GM12801 (cell line): ENCODE data around the gene RUNX1.

Experiments used
- CTCF ChIP-seq: IDR thresholded peaks from one replicate; pipeline ENCODE4 v1.5.1; 2011; ENCODE audit warnings: control low read depth; ENCODE audit not compliant: insufficient read length; ENCODE audit errors: extremely low read depth

Gene RUNX1

GRCh38 chr21:35023396-35024070 lies 25.6 kb downstream of the RUNX1 start:
- no peak for TF ChIP-seq CTCF

- TF ChIP-seq CTCF, result no peak
Observed at GRCh38 chr21:35021546-35021945, 27.6 kb downstream of the RUNX1 start.

GRCh38 chr21:35020902-35021301 lies 28.2 kb downstream of the RUNX1 start:
- no peak for TF ChIP-seq CTCF

- TF ChIP-seq CTCF, result no peak
Observed at GRCh38 chr21:35020436-35020835, 28.7 kb downstream of the RUNX1 start.

DNA sequence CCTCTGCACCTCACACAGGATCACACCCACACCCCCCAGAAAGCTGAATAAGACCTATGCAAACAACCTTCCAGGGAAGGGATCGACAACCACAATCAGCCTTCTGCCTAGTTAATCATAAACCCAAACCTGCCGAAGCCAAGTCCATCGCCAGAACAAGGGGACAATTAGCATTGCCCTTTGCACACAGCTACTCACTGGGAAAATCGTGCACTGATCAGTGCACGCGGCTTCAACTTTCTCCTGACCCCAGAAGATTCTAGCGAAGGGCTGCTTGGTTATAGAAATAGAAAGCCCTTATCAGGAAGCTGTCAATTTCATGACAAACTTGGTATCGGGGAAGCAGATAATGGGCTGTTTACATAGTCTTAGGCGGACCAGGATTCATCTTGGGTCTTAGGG lies 29.5 kb downstream of the RUNX1 start:
- TF ChIP-seq CTCF, result no peak

- no peak for TF ChIP-seq CTCF
Observed at GRCh38 chr21:35017256-35017655, 31.8 kb downstream of the RUNX1 start.

- no peak for TF ChIP-seq CTCF
Observed at GRCh38 chr21:35016517-35017188, 32.4 kb downstream of the RUNX1 start.
